Upper lobe of left lung (tissue), 6 donors: Measurements from ENCODE around the gene TMTC1. TPM values are rescaled to one million over a fixed set of nuclear protein-coding genes. Genes with fewer than 3 reads are reported as not detected.
A peak's percentile ranks its signal among the peaks of the same experiment; 100 is the strongest.
"Not testable (repeated sequence)": the region's sequence is repeated elsewhere in the genome, so short reads cannot be mapped to it uniquely, and the experiment has no call there.

Experiments
- ATAC-seq, 2 donors: fragments of 200-7000 bp; cut with Tn5 transposase; one replicate each; pipeline ENCODE4 v1.9.1; 2022; ENCODE audit warnings: mild to moderate bottlenecking in 2 of 2, moderate library complexity in 2 of 2; ENCODE audit not compliant: low FRiP score in 2 of 2
- DNase-seq, 2 donors: peaks; one replicate each; pipeline ENCODE4 v3.0.0-alpha.2; 2019 to 2020
- H3K27ac ChIP-seq, 4 donors: fragments of 200-600 bp; sonication (generic); one replicate each; pipeline ENCODE4 v1.5.1; 2016 to 2019
- H3K27me3 ChIP-seq, 4 donors: fragments of 200-600 bp; sonication (generic); one replicate each; pipeline ENCODE4 v1.5.1; 2017 to 2019
- H3K36me3 ChIP-seq, 4 donors: fragments of 200-600 bp; sonication (generic); one replicate each; pipeline ENCODE4 v1.5.1; 2016 to 2019
- H3K4me1 ChIP-seq, 4 donors: fragments of 200-600 bp; sonication (generic); one replicate each; pipeline ENCODE4 v1.5.1; 2018 to 2019
- H3K4me3 ChIP-seq, 4 donors: fragments of 200-600 bp; sonication (generic); one replicate each; pipeline ENCODE4 v1.5.1; 2017 to 2019; ENCODE audit warnings: mild to moderate bottlenecking in 2 of 4, moderate library complexity in 1 of 4
- H3K9me3 ChIP-seq, 4 donors: fragments of 200-600 bp; sonication (generic); one replicate each; pipeline ENCODE4 v1.5.1; 2018 to 2019
- CTCF ChIP-seq, 6 experiments: fragments of 450-650 bp in 4 of 6; fragments of 200-600 bp in 2 of 6; sonication (generic) in 2 of 6; IDR thresholded peaks; one replicate each; pipeline ENCODE4 v1.5.1; 2016 to 2019; ENCODE audit warnings: antibody characterized with exemption in 6 of 6
- EP300 ChIP-seq, 4 donors: sonication (generic); formaldehyde crosslinking; IDR thresholded peaks; one replicate each; pipeline ENCODE4 v1.5.1; 2017; ENCODE audit warnings: antibody characterized with exemption in 4 of 4, control low read depth in 2 of 4
- POLR2A ChIP-seq, 4 donors: fragments of 450-650 bp; IDR thresholded peaks; one replicate each; pipeline ENCODE4 v1.5.1; 2016 to 2017; ENCODE audit warnings: antibody characterized with exemption in 4 of 4, mild to moderate bottlenecking in 2 of 4
- POLR2AphosphoS5 ChIP-seq, 2 donors: sonication (generic); formaldehyde crosslinking; IDR thresholded peaks; one replicate each; pipeline ENCODE4 v1.5.1; 2017; ENCODE audit warnings: antibody characterized with exemption in 2 of 2
- WGBS, 2 donors: methylation state at CpG; one replicate each; pipeline ENCODE4 v1.1.5; 2017 to 2018; 5-methylcytosine and 5-hydroxymethylcytosine counted together
- total RNA-seq, 6 donors: library from RNA; depleted of rRNA in 4 of 6; stranded (reverse); fragments of >200 nt in 4 of 6; gene quantifications; one replicate each; pipeline versions ENCODE4 v1.1.0 to v1.2.1, GENCODE V29; 2016 to 2021
- donor health status: DM: no; HTN: no; CAD: no; lungs with moderate emphysema.
- donor health status: DM: no; HTN: yes; CAD: no; lungs with severe emphysema.

The TMTC1 gene
- total RNA-seq, 6 donors from 2014 or later: 25.1 to 39.3 (median 29.7) TPM

- DNase-seq (no peak), ATAC-seq (no peak)
- no peaks in the 10 kb centered on the region for H3K36me3 ChIP-seq
- no peaks in the 10 kb centered on the region for H3K9me3 ChIP-seq
- H3K27me3 ChIP-seq: no peaks in the 10 kb centered on the region
- H3K27ac ChIP-seq: peak overlapping the region in 1 of 4 donors; percentile 18
- WGBS, 2 donors: 49 to 59% methylated on average over 2 of the region's 2 CpGs
- H3K4me3 ChIP-seq: no peak overlapping the region
- TF ChIP-seq EP300 (IDR thresholded peaks at IDR 0.05) (no peak), POLR2AphosphoS5 (IDR thresholded peaks at IDR 0.05) (no peak), POLR2A (IDR thresholded peaks at IDR 0.05) (no peak), CTCF (IDR thresholded peaks at IDR 0.05) (no peak)
- H3K4me1 ChIP-seq: no peaks in the 10 kb centered on the region
Measured at GRCh38 chr12:29816874-29817725, 33.4 kb upstream of the TMTC1 start.

- WGBS, 2 donors: 87 to 93% methylated on average over 20 to 21 of the region's 24 CpGs
- H3K9me3 ChIP-seq, H3K4me1 ChIP-seq, ATAC-seq, H3K36me3 ChIP-seq, H3K27me3 ChIP-seq, H3K4me3 ChIP-seq, H3K27ac ChIP-seq: not testable (repeated sequence)
- peak in 1 of 2 donors; percentile 37 for DNase-seq
Measured at GRCh38 chr12:29809616-29810361, 26.0 kb upstream of the TMTC1 start.

GRCh38 chr12:29807129-29807528, 23.4 kb upstream of the TMTC1 start:
- ATAC-seq (no peak), DNase-seq (no peak)
- TF ChIP-seq POLR2A (IDR thresholded peaks at IDR 0.05) (no peak), EP300 (IDR thresholded peaks at IDR 0.05) (no peak), CTCF (IDR thresholded peaks at IDR 0.05) (no peak), POLR2AphosphoS5 (IDR thresholded peaks at IDR 0.05) (no peak)
- Histone ChIP-seq H3K9me3 (no peaks in the 10 kb centered on the region), H3K27ac (no peak overlapping the region), H3K36me3 (no peaks in the 10 kb centered on the region), H3K4me3 (no peak overlapping the region), H3K27me3 (no peaks in the 10 kb centered on the region), H3K4me1 (no peaks in the 10 kb centered on the region)

GRCh38 chr12:29804019-29804418, 20.3 kb upstream of the TMTC1 start:
- no peaks in the 10 kb centered on the region for H3K27me3 ChIP-seq
- H3K4me3 ChIP-seq: no peak overlapping the region
- TF ChIP-seq POLR2AphosphoS5 (IDR thresholded peaks at IDR 0.05): no peak
- no peak for TF ChIP-seq POLR2A (IDR thresholded peaks at IDR 0.05)
- TF ChIP-seq EP300 (IDR thresholded peaks at IDR 0.05): no peak
- TF ChIP-seq CTCF (IDR thresholded peaks at IDR 0.05): no peak
- DNase-seq: no peak
- H3K9me3 ChIP-seq: no peaks in the 10 kb centered on the region
- ATAC-seq: no peak
- no peaks in the 10 kb centered on the region for H3K36me3 ChIP-seq
- H3K27ac ChIP-seq: no peak overlapping the region
- H3K4me1 ChIP-seq: no peaks in the 10 kb centered on the region

GRCh38 chr12:29799591-29799990, 15.8 kb upstream of the TMTC1 start:
- ATAC-seq: no peak
- H3K27ac ChIP-seq: no peak overlapping the region
- DNase-seq: no peak

More at GRCh38 chr12:29799591-29799990, 15.8 kb upstream of the TMTC1 start:
- TF ChIP-seq POLR2A (IDR thresholded peaks at IDR 0.05) (no peak), EP300 (IDR thresholded peaks at IDR 0.05) (no peak), CTCF (IDR thresholded peaks at IDR 0.05) (no peak), POLR2AphosphoS5 (IDR thresholded peaks at IDR 0.05) (no peak)
- Histone ChIP-seq H3K4me1 (no peaks in the 10 kb centered on the region), H3K36me3 (no peaks in the 10 kb centered on the region), H3K27me3 (no peaks in the 10 kb centered on the region), H3K4me3 (no peak overlapping the region), H3K9me3 (no peaks in the 10 kb centered on the region)
